Measurements from ENCODE around the gene PDCL2. TPM values are rescaled to one million over a fixed set of nuclear protein-coding genes. Genes with fewer than 3 reads are reported as not detected.
"Not testable (repeated sequence)": the region's sequence is repeated elsewhere in the genome, so short reads cannot be mapped to it uniquely, and the experiment has no call there.

PDCL2 gene
- total RNA-seq, 4 donors from 2014 or later, result not detected

- no peak for DNase-seq
- intact Hi-C loops (cut with DNase I; ENCODE audit: low total_unique reads) (no loop called here), in situ Hi-C loops (cut with MboI; ENCODE audit: low sequenced_read_pairs in 4 of 4) (no loop called here)
- Histone ChIP-seq H3K36me3 (no peaks in the 10 kb centered on the region), H3K27ac (no peak overlapping the region), H3K9me3 (no peaks in the 10 kb centered on the region), H3K4me3 (no peak overlapping the region), H3K27me3 (no peaks in the 10 kb centered on the region), H3K4me1 (no peaks in the 10 kb centered on the region)
- no peak for ATAC-seq
- no peak for TF ChIP-seq POLR2A (IDR thresholded peaks at IDR 0.05)
- TF ChIP-seq CTCF (IDR thresholded peaks at IDR 0.05 in 4 of 5, conservative IDR thresholded peaks at IDR 0.05 in 1 of 5), result no peak
Observed at GRCh38 chr4:55600640-55601039, 8.6 kb upstream of the PDCL2 start.

GRCh38 chr4:55598641-55599040 lies 6.6 kb upstream of the PDCL2 start:
- no peak for TF ChIP-seq CTCF (IDR thresholded peaks at IDR 0.05 in 4 of 5, conservative IDR thresholded peaks at IDR 0.05 in 1 of 5)
- TF ChIP-seq POLR2A (IDR thresholded peaks at IDR 0.05), result no peak
- H3K9me3 ChIP-seq, result no peaks in the 10 kb centered on the region
- intact Hi-C loops (cut with DNase I; ENCODE audit: low total_unique reads) (no loop called here), in situ Hi-C loops (cut with MboI; ENCODE audit: low sequenced_read_pairs in 4 of 4) (loop anchor here in 1 of 4 donors (25.0 kb wide), 1 partner anchor 89 kb away; no protein-coding TSS in a partner anchor)
- DNase-seq (no peak), ATAC-seq (no peak)
- H3K27ac ChIP-seq, result no peak overlapping the region
- no peaks in the 10 kb centered on the region for H3K4me1 ChIP-seq
- H3K4me3 ChIP-seq, result no peak overlapping the region
- H3K27me3 ChIP-seq, result no peaks in the 10 kb centered on the region
- H3K36me3 ChIP-seq, result no peaks in the 10 kb centered on the region

GRCh38 chr4:55588160-55588559 lies 3.9 kb downstream of the PDCL2 start:
- intact Hi-C loops (cut with DNase I; ENCODE audit: low total_unique reads) (no loop called here), in situ Hi-C loops (cut with MboI; ENCODE audit: low sequenced_read_pairs in 4 of 4) (loop anchor here in 1 of 4 donors (25.0 kb wide), 1 partner anchor 99 kb away; no protein-coding TSS in a partner anchor)
- H3K27me3 ChIP-seq, result no peaks in the 10 kb centered on the region
- no peaks in the 10 kb centered on the region for H3K9me3 ChIP-seq
- ATAC-seq, result no peak
- H3K4me3 ChIP-seq, result no peak overlapping the region
- no peak overlapping the region for H3K27ac ChIP-seq
- DNase-seq, result no peak
- no peaks in the 10 kb centered on the region for H3K36me3 ChIP-seq
- TF ChIP-seq CTCF (IDR thresholded peaks at IDR 0.05 in 4 of 5, conservative IDR thresholded peaks at IDR 0.05 in 1 of 5) (no peak), POLR2A (IDR thresholded peaks at IDR 0.05) (no peak)
- no peaks in the 10 kb centered on the region for H3K4me1 ChIP-seq

- ATAC-seq, result not testable (repeated sequence)
Observed at GRCh38 chr4:55582773-55583172, 9.3 kb downstream of the PDCL2 start.

GRCh38 chr4:55578341-55579010 lies 13.6 kb downstream of the PDCL2 start:
- TF ChIP-seq POLR2A (IDR thresholded peaks at IDR 0.05) (no peak), CTCF (IDR thresholded peaks at IDR 0.05 in 4 of 5, conservative IDR thresholded peaks at IDR 0.05 in 1 of 5) (no peak)

More at GRCh38 chr4:55582773-55583172, 9.3 kb downstream of the PDCL2 start:
- H3K27ac ChIP-seq; H3K4me1 ChIP-seq; H3K9me3 ChIP-seq; H3K36me3 ChIP-seq; H3K4me3 ChIP-seq; DNase-seq; H3K27me3 ChIP-seq; intact Hi-C loops (cut with DNase I; ENCODE audit: low total_unique reads): not testable (repeated sequence)
- in situ Hi-C loops (cut with MboI; ENCODE audit: low sequenced_read_pairs in 4 of 4), result loop anchor here in 1 of 4 donors (25.0 kb wide), 1 partner anchor 105 kb away; no protein-coding TSS in a partner anchor

More at GRCh38 chr4:55578341-55579010, 13.6 kb downstream of the PDCL2 start:
- ATAC-seq (no peak), DNase-seq (no peak)
- intact Hi-C loops (cut with DNase I; ENCODE audit: low total_unique reads), result no loop called here
- H3K27me3 ChIP-seq, result no peaks in the 10 kb centered on the region
- no peak overlapping the region for H3K27ac ChIP-seq
- in situ Hi-C loops (cut with MboI; ENCODE audit: low sequenced_read_pairs in 4 of 4), result loop anchor here in 1 of 4 donors (25.0 kb wide), 1 partner anchor 109 kb away; no protein-coding TSS in a partner anchor
- no peaks in the 10 kb centered on the region for H3K36me3 ChIP-seq
- H3K4me3 ChIP-seq, result no peak overlapping the region
- no peaks in the 10 kb centered on the region for H3K4me1 ChIP-seq
- H3K9me3 ChIP-seq, result peaks cover 0 to 9% (median 0%) of the 10 kb centered on the region in 3 donors

Measured in gastrocnemius medialis (tissue), 4 donors.